GM23248 (cell line): ENCODE measurements around the gene NEMP2.

Source experiments
- EZH2 ChIP-seq: fragments of 200-600 bp; sonication (generic); IDR thresholded peaks from 2 replicates; pipeline ENCODE4 v1.6.1; 2018; ENCODE audit warnings: antibody characterized with exemption, mild to moderate bottlenecking; ENCODE audit not compliant: insufficient read depth, poor library complexity, severe bottlenecking
- EZH2phosphoT487 ChIP-seq: fragments of 200-600 bp; sonication (generic); IDR thresholded peaks from 2 replicates; pipeline ENCODE4 v1.6.1; 2018; ENCODE audit warnings: antibody characterized with exemption, moderate library complexity, mild to moderate bottlenecking, low read depth; ENCODE audit not compliant: insufficient read depth

DNA sequence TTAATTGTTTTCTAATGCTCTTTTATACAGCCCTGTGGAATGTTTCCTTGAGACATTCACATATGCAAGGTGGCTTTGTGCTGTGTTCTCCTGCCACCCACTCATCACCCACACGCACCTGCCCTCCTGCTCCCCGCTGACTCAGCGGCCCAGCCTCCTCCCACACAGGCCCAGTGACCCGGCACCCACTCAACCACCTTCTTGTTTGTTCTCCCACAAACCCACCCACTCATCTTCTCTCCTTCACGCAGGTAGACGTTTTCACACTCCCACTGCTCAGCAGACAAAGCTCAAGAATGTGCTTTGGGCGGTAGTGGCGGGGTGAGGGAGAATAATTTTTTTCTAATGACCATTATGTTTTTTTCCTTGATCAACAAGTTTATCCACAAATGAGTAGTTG, 28.6 kb upstream of the NEMP2 start:
- no peak for TF ChIP-seq EZH2
- no peak for TF ChIP-seq EZH2phosphoT487
